ENCODE data around the gene GPX1.
"Not testable (repeated sequence)": the region's sequence is repeated elsewhere in the genome, so short reads cannot be mapped to it uniquely, and the experiment has no call there.

GPX1 gene

DNA sequence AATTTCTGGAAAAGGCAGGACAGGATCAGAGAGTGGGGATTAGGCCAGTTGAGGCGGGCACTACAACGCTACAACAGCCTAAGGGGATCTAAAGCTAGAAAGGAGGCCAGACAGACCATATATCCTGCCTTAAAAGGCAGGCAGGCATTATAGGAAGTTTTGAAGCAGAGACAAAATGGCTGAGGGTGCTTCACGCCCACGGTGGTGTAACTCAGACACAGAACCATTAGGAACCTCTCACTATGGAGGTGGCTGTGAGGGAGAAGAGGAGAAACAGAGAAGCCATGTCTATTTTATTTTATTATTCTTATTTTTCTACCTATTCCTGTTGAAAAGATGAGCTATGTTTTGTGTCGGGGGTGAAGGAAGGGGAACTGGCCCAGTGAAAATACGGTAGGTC, 16.2 kb downstream of the GPX1 start:
- Histone ChIP-seq H3K9me3 (ENCODE audit: insufficient read depth, low read length) (no peaks in the 10 kb centered on the region), H3K9ac (ENCODE audit: insufficient read length, low read depth) (no peak overlapping the region), H3K27me3 (ENCODE audit: insufficient read depth, insufficient read length) (no peaks in the 10 kb centered on the region), H3K4me3 (ENCODE audit: insufficient read length, low read depth) (no peak overlapping the region), H3K4me1 (ENCODE audit: insufficient read depth, insufficient read length) (no peaks in the 10 kb centered on the region), H3K36me3 (ENCODE audit: insufficient read depth, insufficient read length, low read length) (peaks cover 2% of the 10 kb centered on the region)
- DNase-seq (ENCODE audit: low read depth, low spot score), result no peak
- TF ChIP-seq ZNF274 (IDR thresholded peaks at IDR 0.05; ENCODE audit: low read depth, low read length), result no peak
- TF ChIP-seq SUZ12 (IDR thresholded peaks at IDR 0.05; ENCODE audit: extremely low read depth, insufficient read depth, insufficient read length), result no peak
- no peak for TF ChIP-seq YY1 (IDR thresholded peaks at IDR 0.05; ENCODE audit: insufficient read depth, insufficient read length)

GRCh38 chr3:49339941-49340800, 18.0 kb downstream of the GPX1 start, which contains the start of gene USP4:
Gene USP4, minus strand, starts transcription at chr3:49340053. Its CDS starts 29 bp downstream, at chr3:49340024.
- Histone ChIP-seq H3K9me3 (ENCODE audit: insufficient read depth, low read length) (no peaks in the 10 kb centered on the region), H3K4me1 (ENCODE audit: insufficient read depth, insufficient read length) (no peaks in the 10 kb centered on the region), H3K4me3 (ENCODE audit: insufficient read length, low read depth) (peak within 1 kb of the TSS; percentile 87), H3K27me3 (ENCODE audit: insufficient read depth, insufficient read length) (no peaks in the 10 kb centered on the region), H3K9ac (ENCODE audit: insufficient read length, low read depth) (peak within 1 kb of the TSS; percentile 98), H3K36me3 (ENCODE audit: insufficient read depth, insufficient read length, low read length) (peaks cover 16% of the 10 kb centered on the region)
- peak; percentile 78 for DNase-seq (ENCODE audit: low read depth, low spot score)
- TF ChIP-seq YY1 (IDR thresholded peaks at IDR 0.05; ENCODE audit: insufficient read depth, insufficient read length) (no peak), ZNF274 (IDR thresholded peaks at IDR 0.05; ENCODE audit: low read depth, low read length) (no peak), SUZ12 (IDR thresholded peaks at IDR 0.05; ENCODE audit: extremely low read depth, insufficient read depth, insufficient read length) (no peak)

GRCh38 chr3:49339581-49339940, 18.6 kb downstream of the GPX1 start:
- Histone ChIP-seq H3K4me1 (ENCODE audit: insufficient read depth, insufficient read length) (no peaks in the 10 kb centered on the region), H3K9ac (ENCODE audit: insufficient read length, low read depth) (peak overlapping the region; percentile 98), H3K27me3 (ENCODE audit: insufficient read depth, insufficient read length) (no peaks in the 10 kb centered on the region), H3K9me3 (ENCODE audit: insufficient read depth, low read length) (no peaks in the 10 kb centered on the region), H3K36me3 (ENCODE audit: insufficient read depth, insufficient read length, low read length) (peaks cover 23% of the 10 kb centered on the region), H3K4me3 (ENCODE audit: insufficient read length, low read depth) (peak overlapping the region; percentile 87)
- TF ChIP-seq SUZ12 (IDR thresholded peaks at IDR 0.05; ENCODE audit: extremely low read depth, insufficient read depth, insufficient read length), result no peak
- TF ChIP-seq YY1 (IDR thresholded peaks at IDR 0.05; ENCODE audit: insufficient read depth, insufficient read length), result no peak
- TF ChIP-seq ZNF274 (IDR thresholded peaks at IDR 0.05; ENCODE audit: low read depth, low read length), result no peak
- DNase-seq (ENCODE audit: low read depth, low spot score), result no peak

DNA sequence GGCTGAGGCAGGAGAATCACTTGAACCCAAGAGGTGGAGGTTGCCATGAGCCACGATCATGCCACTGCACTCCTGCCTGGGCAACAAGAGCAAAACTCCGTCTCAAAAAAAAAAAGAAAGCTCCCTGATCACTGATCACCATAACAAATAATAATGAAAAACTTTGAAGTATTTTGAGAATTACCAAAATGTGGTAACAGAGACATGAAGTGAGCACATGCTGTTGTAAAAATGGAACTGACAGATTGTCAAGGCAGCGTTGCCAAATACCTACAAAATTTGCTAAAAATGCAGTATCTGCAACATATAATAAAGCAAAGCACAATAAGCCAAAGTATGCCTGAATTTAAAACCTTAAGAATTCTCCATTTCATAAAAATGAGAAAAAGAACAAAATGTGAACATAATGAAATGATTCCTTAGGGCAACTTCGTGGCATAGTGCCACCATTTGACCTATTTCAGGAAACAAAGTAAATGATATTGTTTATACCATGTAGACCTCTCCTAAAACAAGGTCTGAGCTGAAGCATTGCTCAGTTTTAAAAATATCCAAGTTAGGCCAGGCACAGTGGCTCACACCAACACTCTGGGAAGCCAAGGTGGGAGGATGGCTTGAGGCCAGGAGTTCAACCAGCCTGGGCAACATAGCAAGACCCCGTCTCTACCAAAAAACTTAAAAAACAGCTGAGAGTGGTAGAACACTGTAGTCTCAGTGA, 24.1 kb downstream of the GPX1 start:
- H3K9me3 ChIP-seq (ENCODE audit: insufficient read depth, low read length), result no peaks in the 10 kb centered on the region

GRCh38 chr3:49333091-49333490, 25.1 kb downstream of the GPX1 start:
- no peaks in the 10 kb centered on the region for H3K9me3 ChIP-seq (ENCODE audit: insufficient read depth, low read length)
- TF ChIP-seq ZNF274 (IDR thresholded peaks at IDR 0.05; ENCODE audit: low read depth, low read length), result no peak
- TF ChIP-seq YY1 (IDR thresholded peaks at IDR 0.05; ENCODE audit: insufficient read depth, insufficient read length), result no peak
- TF ChIP-seq SUZ12 (IDR thresholded peaks at IDR 0.05; ENCODE audit: extremely low read depth, insufficient read depth, insufficient read length), result no peak
- no peak overlapping the region for H3K4me3 ChIP-seq (ENCODE audit: insufficient read length, low read depth)
- H3K27me3 ChIP-seq (ENCODE audit: insufficient read depth, insufficient read length), result no peaks in the 10 kb centered on the region
- H3K36me3 ChIP-seq (ENCODE audit: insufficient read depth, insufficient read length, low read length), result peaks cover 64% of the 10 kb centered on the region
- no peak overlapping the region for H3K9ac ChIP-seq (ENCODE audit: insufficient read length, low read depth)
- DNase-seq (ENCODE audit: low read depth, low spot score), result no peak
- no peaks in the 10 kb centered on the region for H3K4me1 ChIP-seq (ENCODE audit: insufficient read depth, insufficient read length)

More for the DNA sequence above, 24.1 kb downstream of the GPX1 start:
- H3K9ac ChIP-seq (ENCODE audit: insufficient read length, low read depth), result no peak overlapping the region
- no peaks in the 10 kb centered on the region for H3K27me3 ChIP-seq (ENCODE audit: insufficient read depth, insufficient read length)
- DNase-seq (ENCODE audit: low read depth, low spot score), result no peak
- no peak overlapping the region for H3K4me3 ChIP-seq (ENCODE audit: insufficient read length, low read depth)
- no peak for TF ChIP-seq SUZ12 (IDR thresholded peaks at IDR 0.05; ENCODE audit: extremely low read depth, insufficient read depth, insufficient read length)
- no peak for TF ChIP-seq YY1 (IDR thresholded peaks at IDR 0.05; ENCODE audit: insufficient read depth, insufficient read length)
- no peak for TF ChIP-seq ZNF274 (IDR thresholded peaks at IDR 0.05; ENCODE audit: low read depth, low read length)
- H3K4me1 ChIP-seq (ENCODE audit: insufficient read depth, insufficient read length), result no peaks in the 10 kb centered on the region
- peaks cover 64% of the 10 kb centered on the region for H3K36me3 ChIP-seq (ENCODE audit: insufficient read depth, insufficient read length, low read length)

GRCh38 chr3:49329186-49329585, 29.0 kb downstream of the GPX1 start:
- Histone ChIP-seq H3K36me3 (ENCODE audit: insufficient read depth, insufficient read length, low read length) (peaks cover 74% of the 10 kb centered on the region), H3K9me3 (ENCODE audit: insufficient read depth, low read length) (no peaks in the 10 kb centered on the region), H3K27me3 (ENCODE audit: insufficient read depth, insufficient read length) (no peaks in the 10 kb centered on the region), H3K4me3 (ENCODE audit: insufficient read length, low read depth) (no peak overlapping the region), H3K9ac (ENCODE audit: insufficient read length, low read depth) (no peak overlapping the region), H3K4me1 (ENCODE audit: insufficient read depth, insufficient read length) (no peaks in the 10 kb centered on the region)
- TF ChIP-seq ZNF274 (IDR thresholded peaks at IDR 0.05; ENCODE audit: low read depth, low read length) (no peak), YY1 (IDR thresholded peaks at IDR 0.05; ENCODE audit: insufficient read depth, insufficient read length) (no peak), SUZ12 (IDR thresholded peaks at IDR 0.05; ENCODE audit: extremely low read depth, insufficient read depth, insufficient read length) (no peak)
- no peak for DNase-seq (ENCODE audit: low read depth, low spot score)

DNA sequence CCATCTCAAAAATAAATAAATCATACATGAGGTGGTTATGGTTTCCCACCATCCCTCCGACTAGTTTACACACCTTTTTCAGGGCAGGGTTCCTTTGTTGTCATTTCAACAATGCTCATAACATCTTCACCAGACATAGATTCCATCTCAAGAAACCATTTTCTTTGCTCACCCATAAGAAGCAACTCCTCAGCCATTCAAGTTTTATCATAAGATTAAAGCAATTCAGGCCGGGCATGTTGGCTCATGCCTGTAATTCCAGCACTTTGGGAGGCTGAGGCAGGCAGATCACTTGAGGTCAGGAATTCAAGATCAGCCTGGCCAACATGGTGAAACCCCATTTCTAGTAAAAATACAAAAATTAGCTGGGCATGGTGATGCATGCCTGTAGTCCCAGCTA, 29.8 kb downstream of the GPX1 start:
- H3K9me3 ChIP-seq (ENCODE audit: insufficient read depth, low read length); H3K4me1 ChIP-seq (ENCODE audit: insufficient read depth, insufficient read length); DNase-seq (ENCODE audit: low read depth, low spot score); H3K9ac ChIP-seq (ENCODE audit: insufficient read length, low read depth); H3K27me3 ChIP-seq (ENCODE audit: insufficient read depth, insufficient read length); H3K4me3 ChIP-seq (ENCODE audit: insufficient read length, low read depth): not testable (repeated sequence)
- H3K36me3 ChIP-seq (ENCODE audit: insufficient read depth, insufficient read length, low read length), result peaks cover 75% of the 10 kb centered on the region
